Small intestine (tissue), 7 donors: ENCODE data around the gene BACH2. TPM values are rescaled to one million over a fixed set of nuclear protein-coding genes. Genes with fewer than 3 reads are reported as not detected.

Source experiments
- DNase-seq, 2 donors: peaks; one replicate each; pipeline versions ENCODE4 v3.0.0 to v3.0.0-alpha.2; 2013
- FAIRE-seq: peaks from 2 replicates; lab custom pipeline; 2012; peaks lifted over from hg19 to GRCh38; lab: Jason Lieb, UNC
- H3K27ac ChIP-seq, 3 donors: one replicate each; pipeline ENCODE4 v1.5.1; 2013; ENCODE audit warnings: low read length in 2 of 3, mild to moderate bottlenecking in 2 of 3, control low read depth in 1 of 3, inconsistent platforms in 1 of 3, low read depth in 1 of 3, moderate library complexity in 1 of 3
- H3K27me3 ChIP-seq, 3 donors: one replicate each; pipeline ENCODE4 v1.6.1; 2013; ENCODE audit warnings: low read length in 3 of 3, inconsistent platforms in 1 of 3; ENCODE audit not compliant: control insufficient read depth in 3 of 3, insufficient read depth in 3 of 3
- H3K36me3 ChIP-seq, 3 donors: one replicate each; pipeline ENCODE4 v1.6.1; 2013; ENCODE audit warnings: low read length in 3 of 3, inconsistent platforms in 1 of 3, low read depth in 1 of 3, mild to moderate bottlenecking in 1 of 3, moderate library complexity in 1 of 3; ENCODE audit not compliant: control insufficient read depth in 3 of 3, insufficient read depth in 2 of 3
- H3K4me1 ChIP-seq, 3 donors: one replicate each; pipeline ENCODE4 v1.6.1; 2013; ENCODE audit warnings: low read length in 2 of 3, inconsistent platforms in 1 of 3, low read depth in 1 of 3, mild to moderate bottlenecking in 1 of 3, moderate library complexity in 1 of 3; ENCODE audit not compliant: control insufficient read depth in 3 of 3, insufficient read depth in 2 of 3
- H3K4me3 ChIP-seq, 3 donors: one replicate each; pipeline ENCODE4 v1.5.1; 2013; ENCODE audit warnings: low read length in 3 of 3, control low read depth in 1 of 3, inconsistent platforms in 1 of 3, low read depth in 1 of 3, mild to moderate bottlenecking in 1 of 3, moderate library complexity in 1 of 3
- H3K9me3 ChIP-seq, 2 donors: one replicate each; pipeline ENCODE4 v1.6.1; 2013; ENCODE audit warnings: low read depth in 1 of 2, low read length in 1 of 2; ENCODE audit not compliant: control insufficient read depth in 2 of 2, insufficient read depth in 1 of 2
- WGBS, 3 donors: extraction: QIAGEN DNeasy Blood & Tissue Kit; methylation state at CpG; one replicate each; pipeline ENCODE4 v1.1.7; 2013; 5-methylcytosine and 5-hydroxymethylcytosine counted together
- polyA plus RNA-seq, 4 donors: library from polyadenylated mRNA; stranded (reverse) in 3 of 4; unstranded in 1 of 4; fragments of 200-250 nt in 3 of 4; fragments of 120-200 nt in 1 of 4; gene quantifications; one replicate each; pipeline versions ENCODE4 v1.2.1 to v1.2.3, GENCODE V29; 2013
- donor health status: healthy with polysubstance abuse.
- donor health status: control.
- donor health status: control.
- donor health status: Bipolar disorder and iron deficiency.
- donor health status: healthy.

The BACH2 gene
- polyA plus RNA-seq, 4 donors: under 0.01 to 1.4 (median 0.67) TPM; not detected in 1

GRCh38 chr6:90269334-90269733, 27.3 kb downstream of the BACH2 start:
- H3K9me3 ChIP-seq: no peaks in the 10 kb centered on the region
- DNase-seq: no peak

GRCh38 chr6:90268178-90268577, 28.5 kb downstream of the BACH2 start:
- Histone ChIP-seq H3K27me3 (no peaks in the 10 kb centered on the region), H3K27ac (no peak overlapping the region), H3K9me3 (no peaks in the 10 kb centered on the region), H3K36me3 (no peaks in the 10 kb centered on the region), H3K4me3 (no peak overlapping the region), H3K4me1 (peaks cover 0 to 2% (median 0%) of the 10 kb centered on the region in 3 donors)
- DNase-seq (no peak), FAIRE-seq (no peak)
- WGBS, 3 donors: 67 to 70% (median 68%) methylated on average over 3 of the region's 3 CpGs

More at GRCh38 chr6:90269334-90269733, 27.3 kb downstream of the BACH2 start:
- Histone ChIP-seq H3K36me3 (no peaks in the 10 kb centered on the region), H3K27ac (no peak overlapping the region), H3K4me3 (no peak overlapping the region), H3K27me3 (peaks cover 0 to 4% (median 1%) of the 10 kb centered on the region in 3 donors), H3K4me1 (peaks cover 0 to 2% (median 0%) of the 10 kb centered on the region in 3 donors)
- no peak for FAIRE-seq
- WGBS, 3 donors: 81 to 89% (median 89%) methylated on average over 1 of the region's 1 CpG

GRCh38 chr6:90266905-90267621, 29.6 kb downstream of the BACH2 start:
- Histone ChIP-seq H3K9me3 (no peaks in the 10 kb centered on the region), H3K27ac (no peak overlapping the region), H3K36me3 (no peaks in the 10 kb centered on the region), H3K4me3 (no peak overlapping the region), H3K27me3 (no peaks in the 10 kb centered on the region), H3K4me1 (peaks cover 0 to 2% (median 0%) of the 10 kb centered on the region in 3 donors)
- WGBS, 3 donors: 55 to 72% (median 71%) methylated on average over 6 of the region's 6 CpGs
- FAIRE-seq: no peak
- no peak for DNase-seq

GRCh38 chr6:90264561-90264960, 32.1 kb downstream of the BACH2 start:
- Histone ChIP-seq H3K36me3 (no peaks in the 10 kb centered on the region), H3K27ac (no peak overlapping the region), H3K4me3 (no peak overlapping the region), H3K4me1 (peaks cover 0 to 2% (median 0%) of the 10 kb centered on the region in 3 donors), H3K27me3 (no peaks in the 10 kb centered on the region), H3K9me3 (no peaks in the 10 kb centered on the region)
- DNase-seq: no peak
- no peak for FAIRE-seq
- 49 to 67% (median 54%) methylated on average over 2 of the region's 2 CpGs for WGBS, 3 donors

- Histone ChIP-seq H3K4me1 (no peaks in the 10 kb centered on the region), H3K27me3 (no peaks in the 10 kb centered on the region), H3K9me3 (no peaks in the 10 kb centered on the region), H3K4me3 (no peak overlapping the region), H3K27ac (no peak overlapping the region), H3K36me3 (no peaks in the 10 kb centered on the region)
- no peak for FAIRE-seq
- DNase-seq: no peak
Observed at GRCh38 chr6:90263633-90264032, 33.0 kb downstream of the BACH2 start.

DNA sequence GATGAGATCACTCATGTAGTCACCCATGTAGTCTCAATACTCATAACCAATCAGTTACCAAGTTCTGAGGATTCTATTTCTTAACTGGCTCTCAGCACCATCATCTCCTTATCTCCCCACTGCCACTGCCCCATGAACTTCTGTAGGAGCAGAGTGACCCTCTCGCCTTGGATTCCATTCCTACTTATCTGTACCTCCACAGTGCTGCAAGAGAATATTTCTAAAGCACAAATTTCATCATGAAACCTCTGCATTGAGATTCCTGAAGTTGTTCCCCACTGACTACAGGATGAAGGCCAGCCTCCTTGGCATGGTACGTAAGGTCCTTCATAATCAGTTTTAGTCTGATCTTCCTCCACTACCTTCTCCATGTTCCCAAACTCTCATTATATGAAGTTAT, 34.8 kb downstream of the BACH2 start:
- no peak for FAIRE-seq

GRCh38 chr6:90257486-90257738, 39.2 kb downstream of the BACH2 start:
- Histone ChIP-seq H3K36me3 (no peaks in the 10 kb centered on the region), H3K9me3 (no peaks in the 10 kb centered on the region), H3K27ac (no peak overlapping the region), H3K4me3 (no peak overlapping the region), H3K27me3 (no peaks in the 10 kb centered on the region), H3K4me1 (no peaks in the 10 kb centered on the region)
- DNase-seq (no peak), FAIRE-seq (no peak)
- 72 to 87% (median 84%) methylated on average over 1 of the region's 1 CpG for WGBS, 3 donors

More for the DNA sequence above, 34.8 kb downstream of the BACH2 start:
- Histone ChIP-seq H3K9me3 (no peaks in the 10 kb centered on the region), H3K4me3 (no peak overlapping the region), H3K36me3 (no peaks in the 10 kb centered on the region), H3K27me3 (no peaks in the 10 kb centered on the region), H3K4me1 (no peaks in the 10 kb centered on the region), H3K27ac (no peak overlapping the region)
- 88 to 98% (median 89%) methylated on average over 2 of the region's 2 CpGs for WGBS, 3 donors
- DNase-seq: no peak

DNA sequence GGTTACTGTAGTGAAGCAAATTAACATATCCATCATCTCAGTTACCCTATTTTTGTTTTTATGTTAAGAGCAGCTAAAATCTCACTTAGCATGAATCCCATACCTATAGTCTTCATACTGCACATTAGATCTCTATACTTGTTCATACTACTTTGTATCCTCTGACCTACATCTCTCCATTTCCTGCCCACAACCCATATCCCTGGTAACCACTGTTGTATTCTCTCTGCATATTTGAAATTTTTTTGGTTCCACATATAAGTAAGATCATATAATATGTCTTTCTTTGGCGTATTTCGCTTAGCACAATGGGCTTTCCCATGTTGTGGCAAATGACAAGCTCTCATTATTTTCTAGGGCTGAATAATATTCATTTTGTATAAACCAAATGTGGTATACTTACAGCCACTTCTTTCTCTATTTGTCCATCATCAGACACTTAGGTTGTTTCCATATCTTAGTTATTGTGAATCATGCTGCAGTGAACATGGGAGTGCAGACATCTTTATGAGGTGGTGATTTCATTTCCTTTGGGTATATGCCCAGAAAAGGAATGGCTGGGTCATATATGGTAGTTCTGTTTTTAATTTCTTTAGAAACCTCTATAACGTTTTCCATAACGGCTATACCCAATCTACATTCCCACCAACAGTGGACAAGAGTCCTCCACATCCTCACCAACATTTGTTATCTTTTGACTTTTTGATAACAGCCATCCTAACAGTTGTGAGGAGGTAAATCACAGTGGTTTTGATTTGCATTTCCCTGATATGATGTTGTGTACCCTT, 39.8 kb downstream of the BACH2 start:
- no peaks in the 10 kb centered on the region for H3K36me3 ChIP-seq
- no peak overlapping the region for H3K4me3 ChIP-seq
- no peaks in the 10 kb centered on the region for H3K27me3 ChIP-seq
- 69 to 83% (median 74%) methylated on average over 4 of the region's 4 CpGs for WGBS, 3 donors
- DNase-seq (peak in 1 of 2 donors; percentile 17), FAIRE-seq (peak; percentile 23)
- H3K9me3 ChIP-seq: no peaks in the 10 kb centered on the region
- no peak overlapping the region for H3K27ac ChIP-seq
- H3K4me1 ChIP-seq: no peaks in the 10 kb centered on the region
